ENCODE results near the gene PXYLP1.
"Not testable (repeated sequence)": the region's sequence is repeated elsewhere in the genome, so short reads cannot be mapped to it uniquely, and the experiment has no call there.

The PXYLP1 gene, protein sequence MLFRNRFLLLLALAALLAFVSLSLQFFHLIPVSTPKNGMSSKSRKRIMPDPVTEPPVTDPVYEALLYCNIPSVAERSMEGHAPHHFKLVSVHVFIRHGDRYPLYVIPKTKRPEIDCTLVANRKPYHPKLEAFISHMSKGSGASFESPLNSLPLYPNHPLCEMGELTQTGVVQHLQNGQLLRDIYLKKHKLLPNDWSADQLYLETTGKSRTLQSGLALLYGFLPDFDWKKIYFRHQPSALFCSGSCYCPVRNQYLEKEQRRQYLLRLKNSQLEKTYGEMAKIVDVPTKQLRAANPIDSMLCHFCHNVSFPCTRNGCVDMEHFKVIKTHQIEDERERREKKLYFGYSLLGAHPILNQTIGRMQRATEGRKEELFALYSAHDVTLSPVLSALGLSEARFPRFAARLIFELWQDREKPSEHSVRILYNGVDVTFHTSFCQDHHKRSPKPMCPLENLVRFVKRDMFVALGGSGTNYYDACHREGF

DNA sequence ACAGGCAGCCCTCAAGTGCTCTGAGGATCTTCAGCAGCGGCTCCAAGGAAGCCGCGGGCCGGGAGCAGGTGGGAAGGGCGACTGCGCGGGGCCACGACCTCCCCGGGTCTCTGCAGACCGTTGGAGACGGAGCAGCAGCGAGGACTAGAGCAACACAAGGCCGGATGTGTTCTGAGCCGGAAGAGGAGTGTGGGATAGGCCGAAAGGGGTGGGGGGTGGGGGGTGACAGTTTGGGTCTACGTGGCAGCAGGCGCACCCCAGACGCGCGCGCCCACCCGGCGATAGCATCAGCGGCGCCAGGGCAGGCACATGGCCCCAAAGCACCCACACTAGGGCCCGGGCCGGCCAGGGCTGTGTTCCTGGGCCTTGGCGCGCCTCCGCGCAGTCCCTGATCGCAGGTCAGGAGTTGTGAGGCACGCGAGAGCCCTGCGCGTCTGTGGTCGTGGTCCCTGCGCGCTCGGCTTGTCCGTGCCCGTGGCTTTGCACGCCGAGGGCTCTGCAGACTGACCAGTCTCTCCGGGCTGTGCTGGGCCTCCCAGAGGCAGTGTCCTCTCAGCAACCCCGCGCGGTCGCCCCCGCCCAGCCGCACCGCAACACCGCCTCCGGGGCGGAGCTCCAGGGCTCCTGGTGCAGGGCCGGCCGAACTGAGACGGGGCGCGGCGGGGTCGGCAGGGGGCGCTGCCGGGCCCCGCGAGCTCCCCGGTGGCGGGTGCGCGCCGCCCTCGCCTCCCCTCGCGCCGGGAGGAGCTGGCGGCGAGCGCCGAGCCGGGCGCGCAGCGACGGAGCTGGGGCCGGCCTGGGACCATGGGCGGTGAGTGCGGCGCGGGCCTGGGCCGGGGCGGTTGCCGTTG is at the start of gene PXYLP1:
Gene PXYLP1 (plus strand): TSS at position 725 of the 851 bp plus-strand sequence. CDS start 28,351 bp downstream, outside the sequence.
- DNase-seq, result no peak

DNA sequence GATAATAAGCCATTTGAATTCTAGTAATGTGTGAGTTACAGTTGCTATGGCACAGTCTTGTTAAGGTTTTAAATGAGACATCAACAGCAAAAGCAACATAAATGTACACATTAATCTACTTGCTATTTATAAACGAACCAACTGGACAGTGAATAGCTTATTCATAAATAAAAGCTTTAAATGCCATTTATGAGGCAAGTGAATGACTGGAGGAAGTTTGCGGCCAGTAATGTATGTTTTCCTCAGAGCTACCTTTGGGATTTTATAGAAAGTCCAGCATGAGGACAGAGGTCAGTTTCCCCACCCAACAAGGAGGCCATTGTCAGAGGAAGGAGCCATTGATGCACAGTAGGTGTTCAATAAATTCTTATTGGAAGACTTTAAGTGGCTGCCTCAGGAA is 48.0 kb upstream of the PXYLP1 start:
- DNase-seq, result no peak

DNA sequence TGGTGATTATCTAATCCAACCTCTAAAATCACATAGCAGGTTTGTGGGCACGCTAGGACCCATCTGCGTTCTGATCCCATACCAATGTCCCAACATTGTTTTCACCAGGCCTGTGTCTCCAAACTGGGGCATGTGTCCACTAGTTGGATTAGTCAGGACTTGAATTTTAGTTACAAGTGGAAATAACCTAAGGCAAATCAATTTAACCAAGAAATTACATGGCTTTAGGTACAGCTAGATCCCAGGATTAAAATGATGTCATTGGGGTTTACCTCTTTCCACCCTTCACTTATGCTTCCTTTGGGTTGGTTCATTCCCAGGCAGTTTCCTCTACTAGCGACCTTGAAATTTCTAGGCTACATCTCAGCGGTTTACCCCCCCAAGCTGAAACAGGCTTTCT is 47.2 kb upstream of the PXYLP1 start:
- no peak for DNase-seq

DNA sequence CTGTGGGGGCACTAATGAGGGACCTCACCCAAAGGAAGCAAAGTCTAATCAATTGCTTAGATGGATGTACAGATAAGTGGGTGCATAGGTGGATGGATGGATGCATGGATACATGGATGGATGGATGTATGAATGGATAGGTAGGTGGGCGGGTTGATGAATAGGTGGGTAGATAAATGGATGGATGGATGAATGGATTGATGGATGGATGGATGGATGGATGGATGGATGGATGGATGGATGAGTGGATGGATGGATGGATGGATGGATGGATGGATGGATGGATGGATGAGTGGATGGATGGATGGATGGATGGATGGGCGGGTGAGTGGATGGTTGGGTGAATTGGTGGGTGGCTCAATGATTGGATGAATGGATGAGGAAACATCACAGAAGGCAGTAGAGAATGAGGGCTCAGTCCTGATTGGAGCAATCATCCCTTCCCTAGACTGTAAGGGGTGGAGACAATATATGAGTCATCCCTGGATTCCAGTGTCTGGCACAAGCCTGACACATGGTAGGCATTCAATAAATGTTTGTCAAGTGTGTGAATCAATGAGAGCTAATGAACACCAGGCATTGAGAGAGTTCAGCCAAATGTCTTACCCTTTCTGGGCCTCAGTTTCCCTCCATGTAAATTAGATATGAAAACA is 40.4 kb upstream of the PXYLP1 start:
- DNase-seq, result no peak

DNA sequence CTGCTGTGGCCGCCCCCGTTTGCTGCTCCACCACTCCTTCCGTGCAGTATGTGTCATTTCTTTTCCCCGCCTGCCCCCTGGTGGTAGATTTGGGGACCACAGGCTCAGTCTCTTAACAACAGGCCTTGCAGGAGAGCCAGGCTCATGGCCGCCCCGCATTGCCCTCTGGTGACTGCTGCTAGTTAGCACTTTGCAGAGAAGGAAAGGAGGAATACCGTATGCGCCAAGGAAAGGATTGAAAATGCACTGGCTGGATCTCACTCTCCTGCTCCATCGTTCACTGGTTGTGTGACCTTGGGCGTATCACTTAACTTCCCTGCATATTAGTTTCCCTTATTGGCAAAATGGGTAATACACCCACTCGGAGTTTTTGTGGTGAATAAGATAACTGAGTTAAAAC is 39.3 kb upstream of the PXYLP1 start:
- peak; percentile 66 for DNase-seq

DNA sequence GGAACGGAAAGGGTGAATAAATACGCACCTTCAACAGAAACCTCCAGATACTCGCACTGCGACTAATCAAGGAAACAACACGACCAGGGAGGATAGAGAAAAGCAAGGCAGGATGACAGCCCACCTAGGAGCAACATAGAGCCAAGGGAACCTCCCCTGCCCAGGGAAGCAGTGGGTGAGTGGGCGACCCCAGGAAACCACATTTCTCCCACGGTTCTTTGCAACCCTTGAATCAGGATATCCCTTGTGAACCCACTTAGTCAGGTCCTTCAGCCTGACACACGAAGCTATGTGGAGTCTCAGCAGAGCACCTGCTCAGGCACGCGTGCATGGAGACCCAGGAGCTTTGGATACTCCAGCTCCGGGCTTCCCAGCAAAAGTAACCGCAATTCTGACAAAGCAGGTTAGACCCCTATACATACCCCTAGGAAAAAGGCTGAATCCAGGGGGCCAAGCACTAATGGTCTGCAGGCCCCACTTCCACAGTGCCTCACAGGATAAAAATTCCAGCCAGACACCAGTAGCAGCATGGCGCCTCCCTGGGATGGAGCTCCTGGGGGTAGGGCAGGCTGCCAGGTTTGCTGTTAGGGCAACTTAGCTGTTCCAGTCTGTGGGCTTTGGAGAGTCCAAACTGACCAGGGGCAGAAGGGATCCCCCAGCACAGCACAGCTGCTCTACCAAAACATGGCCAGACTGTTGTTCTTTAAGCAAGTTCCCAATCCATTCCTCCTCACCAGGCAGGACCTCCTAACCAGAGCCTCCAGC is 38.4 kb upstream of the PXYLP1 start:
- no peak for DNase-seq

DNA sequence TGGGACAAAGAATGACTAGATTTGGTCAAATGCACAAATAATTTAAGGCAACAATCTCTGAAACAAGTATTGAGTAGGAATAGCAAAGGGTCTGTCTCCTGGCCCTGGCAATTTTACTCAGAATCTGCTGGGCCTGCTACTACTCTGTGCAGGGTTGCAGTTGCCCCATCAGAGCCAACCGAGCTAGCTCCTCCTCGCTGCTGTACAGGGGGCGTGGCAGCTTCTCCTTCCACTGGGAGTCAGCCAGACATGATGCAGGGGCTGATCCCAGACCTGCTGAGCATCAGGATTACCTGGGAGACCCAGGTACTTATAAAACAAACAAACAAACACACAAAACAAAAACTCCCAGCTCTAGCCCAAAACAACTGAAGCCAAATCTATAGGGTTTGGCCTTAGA is 30.5 kb upstream of the PXYLP1 start:
- DNase-seq, result no peak

DNA sequence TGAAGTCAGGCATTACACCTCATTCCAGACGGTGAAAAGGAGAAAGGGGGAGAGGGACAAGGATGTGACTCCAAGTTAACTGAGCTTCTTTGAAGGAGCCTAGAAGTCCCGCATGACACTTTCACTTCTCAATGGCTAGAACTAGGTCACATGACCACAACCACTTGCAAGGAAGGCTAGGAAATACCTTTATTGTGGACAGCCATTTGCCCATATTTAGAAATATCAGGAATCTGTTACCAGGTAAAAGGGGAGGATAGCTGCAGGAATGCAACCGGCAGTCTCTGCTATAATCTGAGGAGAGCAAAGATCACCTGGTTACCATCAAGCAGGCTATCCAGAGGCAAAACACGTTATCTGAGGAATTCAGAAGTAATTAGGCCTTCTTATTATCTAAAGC is 28.9 kb upstream of the PXYLP1 start:
- no peak for DNase-seq

DNA sequence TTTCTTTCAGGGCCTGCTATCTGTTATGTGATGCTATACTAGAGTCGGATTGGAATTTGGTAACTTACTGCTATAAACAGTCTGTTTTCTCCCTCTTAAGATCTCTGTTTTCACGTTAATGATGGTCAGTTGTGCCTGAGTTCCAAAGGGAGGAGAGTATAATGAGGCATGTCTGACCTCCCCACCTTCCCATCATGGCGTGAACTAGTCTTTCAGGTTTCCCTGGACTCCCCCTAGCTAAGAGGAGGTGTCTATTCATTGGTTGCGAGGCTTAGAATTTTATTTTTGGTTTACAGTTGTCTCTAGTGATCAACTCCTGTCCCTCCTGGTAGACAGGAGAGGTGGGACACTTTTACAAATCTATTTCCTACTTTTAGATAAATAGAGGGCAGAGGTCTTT is 27.8 kb upstream of the PXYLP1 start:
- no peak for DNase-seq

DNA sequence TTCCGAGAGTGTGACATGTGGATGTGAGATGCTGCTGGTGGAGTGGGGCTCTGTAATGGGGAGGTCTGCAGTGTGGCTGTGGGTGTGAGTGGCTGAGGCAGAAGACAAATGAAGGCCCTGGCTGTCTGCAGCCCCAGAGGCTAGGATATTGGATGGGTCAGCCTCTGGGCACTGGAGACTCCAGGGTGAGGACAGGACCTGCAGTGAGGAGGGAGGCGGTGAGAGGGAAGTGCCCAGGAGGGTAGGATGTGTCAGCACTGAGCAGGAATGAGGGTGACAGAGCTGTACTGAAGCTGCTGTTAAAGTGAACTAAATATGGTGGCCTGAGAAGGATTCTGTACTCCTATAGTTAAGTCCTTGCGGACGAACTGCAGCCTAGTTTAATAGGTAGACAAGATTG is 27.3 kb upstream of the PXYLP1 start:
- DNase-seq, result no peak

DNA sequence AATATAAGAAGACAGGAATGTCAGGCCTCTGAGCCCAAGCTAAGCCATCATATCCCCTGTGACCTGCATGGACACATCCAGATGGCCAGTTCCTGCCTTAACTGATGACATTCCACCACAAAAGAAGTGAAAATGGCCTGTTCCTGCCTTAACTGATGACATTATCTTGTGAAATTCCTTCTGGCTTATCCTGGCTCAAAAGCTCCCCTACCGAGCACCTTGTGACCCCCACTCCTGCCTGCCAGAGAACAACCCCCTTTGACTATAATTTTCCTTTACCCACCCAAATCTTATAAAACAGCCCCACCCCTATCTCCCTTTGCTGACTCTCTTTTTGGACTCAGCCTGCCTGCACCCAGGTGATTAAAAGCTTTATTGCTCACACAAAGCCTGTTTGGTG is 20.3 kb upstream of the PXYLP1 start:
- not testable (repeated sequence) for DNase-seq

DNA sequence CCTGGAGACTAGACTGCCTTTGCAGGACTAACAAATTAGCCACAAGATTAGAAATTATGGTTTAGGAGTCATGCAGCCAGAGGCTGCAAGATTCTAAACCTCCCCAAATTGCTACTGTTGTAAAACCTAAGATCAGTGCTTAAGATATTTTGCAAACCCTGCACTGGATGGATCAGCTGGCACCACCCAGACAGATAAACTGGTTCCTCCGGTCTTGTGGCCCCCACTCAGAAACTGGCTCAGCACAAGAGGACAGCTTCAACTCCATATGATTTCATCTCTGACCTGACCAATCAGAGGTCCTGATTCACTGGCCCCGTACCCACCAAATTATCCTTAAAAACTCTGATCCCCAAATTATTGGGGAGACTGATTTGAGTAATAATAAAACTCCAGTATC is 19.5 kb upstream of the PXYLP1 start:
- DNase-seq, result no peak

DNA sequence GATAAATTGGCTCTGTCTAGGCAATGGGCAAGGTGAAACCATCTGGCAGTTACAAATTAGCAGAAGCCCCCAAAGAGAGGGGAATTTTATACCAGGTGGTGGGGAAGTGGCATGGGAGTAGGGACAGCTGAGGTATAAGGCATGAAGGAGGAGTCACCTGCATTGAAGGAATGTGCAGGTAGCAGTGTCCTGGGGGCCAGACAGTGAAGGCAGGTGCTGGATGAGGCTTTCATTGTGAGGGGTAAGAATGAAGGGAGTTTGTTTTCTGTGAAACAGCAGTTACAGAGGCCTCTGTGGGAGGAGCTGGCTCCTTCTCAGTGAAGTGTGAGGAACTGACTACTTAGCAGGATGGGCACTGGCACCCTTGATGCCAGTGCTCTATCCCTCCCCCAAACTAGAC is 19.1 kb upstream of the PXYLP1 start:
- no peak for DNase-seq

DNA sequence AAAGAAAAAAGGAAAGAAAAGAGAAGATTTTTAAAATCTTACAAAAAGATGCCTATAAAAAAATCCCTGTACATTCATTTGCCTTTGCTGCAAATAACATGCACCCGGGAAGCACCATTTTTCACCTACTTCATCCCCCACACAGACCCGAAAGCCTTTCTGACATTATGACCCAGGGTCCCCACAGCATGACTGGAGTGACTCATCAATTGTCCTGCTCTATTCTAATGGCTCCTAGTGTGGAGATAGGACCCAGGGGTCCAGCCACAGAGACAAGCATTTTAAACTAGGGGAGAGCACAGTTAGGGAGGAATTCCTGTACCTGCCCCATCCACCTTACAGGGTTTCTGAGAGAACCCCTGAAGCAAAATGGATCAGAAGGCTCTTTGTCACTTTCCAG is 14.7 kb upstream of the PXYLP1 start:
- no peak for DNase-seq

DNA sequence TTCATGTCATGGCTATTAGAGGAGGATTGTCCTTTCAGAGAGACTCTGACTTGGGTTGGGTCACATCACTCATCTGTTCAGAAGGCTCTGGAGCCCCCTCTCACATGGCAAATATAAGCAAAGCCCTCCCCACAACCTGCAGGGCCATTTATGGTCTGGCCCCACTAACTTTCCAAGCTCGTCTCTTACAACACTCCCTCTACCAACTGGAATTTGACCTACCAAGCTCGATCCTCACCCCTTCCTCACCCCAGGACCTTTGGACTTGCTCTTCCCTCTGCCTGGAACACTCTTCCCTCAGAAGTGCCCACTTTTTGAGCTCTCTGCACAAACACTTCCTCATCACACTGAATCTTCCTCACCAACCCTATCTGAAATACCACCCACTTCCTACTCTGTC is 14.2 kb upstream of the PXYLP1 start:
- no peak for DNase-seq

DNA sequence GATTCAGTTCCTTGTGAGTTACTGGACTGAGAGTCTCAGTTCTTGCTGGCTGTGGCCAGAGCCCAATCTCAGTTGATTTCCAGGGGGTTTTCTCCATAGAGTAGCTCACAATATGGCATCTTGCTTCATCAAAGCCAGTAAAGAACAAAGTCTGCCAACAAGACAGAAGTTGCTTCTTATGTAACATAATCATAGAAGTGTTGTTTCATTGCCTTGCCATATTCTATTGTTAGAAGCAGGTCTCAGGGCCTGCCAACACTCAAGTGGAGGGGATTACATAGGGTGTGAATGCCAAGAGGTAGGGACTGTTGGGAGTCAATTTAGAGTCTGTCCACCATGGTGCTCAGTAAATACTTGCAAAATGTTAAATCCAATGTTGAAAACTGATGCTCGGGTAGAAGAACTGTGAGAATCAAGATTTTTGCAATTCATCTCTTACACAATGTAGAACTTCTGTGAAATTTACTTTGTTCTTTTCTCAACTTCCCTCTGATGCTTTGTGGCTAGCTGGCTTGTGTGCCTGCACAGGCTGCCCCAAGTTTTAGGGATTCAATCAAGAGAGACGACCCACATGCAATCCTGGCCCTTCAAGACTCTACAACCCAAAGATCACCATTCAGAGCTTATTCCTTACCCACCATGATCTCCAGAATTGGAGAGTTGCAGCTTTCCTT is 13.3 kb upstream of the PXYLP1 start:
- no peak for DNase-seq

DNA sequence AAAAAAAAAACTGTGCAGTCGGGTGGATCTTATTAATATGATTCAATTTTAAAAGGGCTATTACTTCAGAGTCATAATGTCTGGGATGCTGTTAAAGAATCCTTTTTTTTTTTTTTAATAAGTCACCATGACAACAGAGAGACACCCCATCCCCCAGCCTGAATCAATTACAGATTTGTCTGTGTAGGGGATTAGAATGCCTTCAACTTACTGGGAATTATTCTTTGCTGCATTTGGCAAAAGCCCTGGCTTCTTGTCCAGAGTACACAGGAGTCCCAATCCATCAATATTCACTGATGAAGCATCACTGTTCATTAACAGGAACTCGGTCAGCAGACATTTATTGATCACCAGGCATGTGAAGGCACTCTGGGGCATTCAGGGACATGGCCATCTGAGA is 12.7 kb upstream of the PXYLP1 start:
- no peak for DNase-seq

DNA sequence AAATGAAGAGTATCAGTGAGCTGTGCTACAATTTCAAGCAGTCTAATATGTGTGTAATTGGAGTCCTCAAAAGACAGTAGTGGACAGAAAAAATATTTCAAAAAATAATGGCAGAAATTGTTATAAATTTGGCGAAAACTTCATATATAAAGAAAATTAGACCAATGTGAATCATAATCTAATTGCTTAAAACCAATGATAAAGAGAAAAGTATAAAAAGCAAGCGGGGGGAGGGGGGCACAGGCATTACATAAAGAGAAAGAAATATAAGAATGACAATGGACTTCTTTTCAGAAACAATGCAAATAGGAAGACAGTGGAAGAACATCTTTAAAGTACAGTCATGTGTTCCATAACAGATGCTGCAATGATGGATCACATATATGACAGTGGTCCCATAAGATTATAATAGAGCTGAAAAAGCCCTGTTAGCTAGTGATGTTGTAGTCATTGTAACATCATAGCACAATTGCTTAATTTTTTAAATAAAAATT is 7.9 kb upstream of the PXYLP1 start:
- no peak for DNase-seq

DNA sequence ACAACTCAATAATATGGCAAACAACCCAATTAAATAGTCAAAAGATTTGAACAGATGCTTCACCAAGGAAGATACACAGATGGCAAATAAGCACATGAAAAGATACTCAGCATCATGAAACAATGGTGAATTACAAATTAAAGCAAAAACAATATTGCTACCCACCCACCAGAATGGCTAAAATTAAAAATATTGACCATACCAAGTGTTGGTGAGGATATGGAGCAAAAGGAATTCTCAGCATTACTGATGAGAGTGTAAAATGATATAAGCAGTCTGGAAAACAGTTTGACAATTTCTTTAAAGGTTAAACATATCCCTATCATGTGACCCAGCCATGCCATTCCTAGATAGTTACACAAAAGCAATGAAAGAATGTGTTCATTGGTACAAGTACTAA is 5.7 kb upstream of the PXYLP1 start:
- DNase-seq, result no peak

DNA sequence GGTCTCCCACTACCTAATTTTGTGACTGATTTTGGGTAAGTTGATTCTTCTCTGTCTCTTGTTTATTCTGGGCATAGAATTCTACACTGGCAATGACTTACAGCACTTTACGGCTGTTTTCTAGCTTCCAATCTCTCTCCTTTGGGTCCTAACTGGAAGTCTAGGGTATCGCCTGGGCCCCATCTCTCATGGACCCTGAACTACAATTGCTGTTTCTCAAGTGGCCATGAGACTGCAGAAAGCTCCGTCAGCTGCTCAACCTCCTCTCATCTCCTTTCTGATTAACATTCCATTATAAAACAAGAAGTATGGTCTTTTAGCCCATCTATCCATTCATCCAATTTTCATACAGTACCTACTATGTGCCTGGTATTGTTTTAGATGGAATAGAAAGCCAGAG is 4.4 kb upstream of the PXYLP1 start:
- DNase-seq, result no peak

DNA sequence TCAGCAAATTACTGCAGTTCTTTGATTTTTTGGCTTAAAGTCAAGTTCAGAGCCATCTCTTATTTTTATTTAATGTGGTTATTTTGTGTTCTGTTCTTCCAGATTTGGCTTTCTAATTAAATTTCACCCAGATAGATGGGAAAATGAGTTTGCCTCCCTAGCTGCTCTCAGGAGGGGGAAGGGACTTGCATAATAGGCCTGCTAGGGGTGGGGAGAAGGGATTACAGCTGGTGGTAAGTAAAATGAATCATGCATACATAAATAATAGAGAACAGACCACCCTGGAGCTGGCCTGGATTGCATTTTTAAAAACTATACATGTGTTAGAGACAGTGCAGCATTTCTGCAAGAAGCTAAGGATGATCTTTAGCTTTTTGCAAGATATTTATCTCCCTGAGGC is 3.9 kb upstream of the PXYLP1 start:
- no peak for DNase-seq

DNA sequence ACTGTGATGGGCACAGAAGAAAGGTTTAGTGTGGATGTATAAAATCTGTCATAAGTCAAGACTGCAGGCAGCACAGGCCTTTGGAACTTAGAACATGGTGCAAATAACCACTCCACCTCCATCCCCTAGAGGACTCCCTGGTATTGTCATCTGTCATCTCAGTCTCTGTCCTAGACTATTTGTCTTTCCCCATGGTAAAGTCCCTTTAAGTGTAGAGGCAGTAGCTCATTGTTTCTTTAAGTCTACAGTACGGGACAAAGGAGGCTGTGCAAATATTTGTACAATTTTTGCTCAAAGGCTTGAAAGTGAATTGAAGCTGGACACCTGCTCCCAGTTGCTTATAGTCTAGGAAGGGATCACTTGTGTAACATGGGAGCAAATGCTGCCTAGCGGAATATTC is 3.2 kb upstream of the PXYLP1 start:
- DNase-seq, result no peak
